Panc1 (cell line): ENCODE data around the gene CAV1.

Experiments
- POLR2AphosphoS5 ChIP-seq: IDR thresholded peaks from 2 replicates; pipeline ENCODE4 v1.6.1; 2012; ENCODE audit warnings: mild to moderate bottlenecking, low read depth, low read length, moderate library complexity
- SIN3A ChIP-seq: IDR thresholded peaks from 2 replicates; pipeline ENCODE4 v1.6.1; 2012; ENCODE audit warnings: low read depth, mild to moderate bottlenecking, low read length, moderate library complexity, borderline replicate concordance; ENCODE audit not compliant: insufficient read depth
- TCF7L2 ChIP-seq: IDR thresholded peaks from 2 replicates; pipeline ENCODE4 v1.6.1; 2011; ENCODE audit warnings: mild to moderate bottlenecking, low read depth, low read length, inconsistent platforms
- TF ChIP-seq, protein P1 (sequence below): fragments of 450-650 bp; IDR thresholded peaks from 2 replicates; pipeline ENCODE4 v1.5.1; 2017; ENCODE audit warnings: mild to moderate bottlenecking
- TF ChIP-seq, protein P2 (sequence below), 2 experiments: IDR thresholded peaks; 2 replicates each; pipeline ENCODE4 v1.6.1; 2011 to 2012; ENCODE audit warnings: low read depth in 2 of 2, control low read depth in 1 of 2, low read length in 1 of 2, mild to moderate bottlenecking in 1 of 2, moderate library complexity in 1 of 2; ENCODE audit not compliant: insufficient read depth in 1 of 2

DNA sequence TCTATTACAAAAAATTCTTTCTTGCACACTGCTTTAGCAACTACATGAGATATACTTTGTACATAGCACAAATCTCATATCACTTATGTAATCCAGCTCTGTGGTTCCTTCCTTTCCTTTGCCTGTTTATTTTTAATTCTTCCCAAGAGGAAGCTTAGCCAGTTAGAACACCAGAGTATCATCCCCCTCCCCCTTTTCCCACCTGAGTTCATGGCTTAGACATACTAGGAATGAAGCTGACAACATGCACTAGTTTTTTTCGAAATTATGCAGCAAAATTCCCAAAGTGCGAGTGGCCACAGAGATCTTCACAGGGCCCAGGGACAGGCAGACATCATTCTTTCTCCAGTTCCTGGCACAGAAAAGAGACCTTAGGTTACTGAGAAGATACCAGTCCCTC lies 17.8 kb downstream of the CAV1 start:
- TF ChIP-seq, protein P1, sequence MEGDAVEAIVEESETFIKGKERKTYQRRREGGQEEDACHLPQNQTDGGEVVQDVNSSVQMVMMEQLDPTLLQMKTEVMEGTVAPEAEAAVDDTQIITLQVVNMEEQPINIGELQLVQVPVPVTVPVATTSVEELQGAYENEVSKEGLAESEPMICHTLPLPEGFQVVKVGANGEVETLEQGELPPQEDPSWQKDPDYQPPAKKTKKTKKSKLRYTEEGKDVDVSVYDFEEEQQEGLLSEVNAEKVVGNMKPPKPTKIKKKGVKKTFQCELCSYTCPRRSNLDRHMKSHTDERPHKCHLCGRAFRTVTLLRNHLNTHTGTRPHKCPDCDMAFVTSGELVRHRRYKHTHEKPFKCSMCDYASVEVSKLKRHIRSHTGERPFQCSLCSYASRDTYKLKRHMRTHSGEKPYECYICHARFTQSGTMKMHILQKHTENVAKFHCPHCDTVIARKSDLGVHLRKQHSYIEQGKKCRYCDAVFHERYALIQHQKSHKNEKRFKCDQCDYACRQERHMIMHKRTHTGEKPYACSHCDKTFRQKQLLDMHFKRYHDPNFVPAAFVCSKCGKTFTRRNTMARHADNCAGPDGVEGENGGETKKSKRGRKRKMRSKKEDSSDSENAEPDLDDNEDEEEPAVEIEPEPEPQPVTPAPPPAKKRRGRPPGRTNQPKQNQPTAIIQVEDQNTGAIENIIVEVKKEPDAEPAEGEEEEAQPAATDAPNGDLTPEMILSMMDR = no peak
- TF ChIP-seq POLR2AphosphoS5 = no peak
- TF ChIP-seq, protein P2, sequence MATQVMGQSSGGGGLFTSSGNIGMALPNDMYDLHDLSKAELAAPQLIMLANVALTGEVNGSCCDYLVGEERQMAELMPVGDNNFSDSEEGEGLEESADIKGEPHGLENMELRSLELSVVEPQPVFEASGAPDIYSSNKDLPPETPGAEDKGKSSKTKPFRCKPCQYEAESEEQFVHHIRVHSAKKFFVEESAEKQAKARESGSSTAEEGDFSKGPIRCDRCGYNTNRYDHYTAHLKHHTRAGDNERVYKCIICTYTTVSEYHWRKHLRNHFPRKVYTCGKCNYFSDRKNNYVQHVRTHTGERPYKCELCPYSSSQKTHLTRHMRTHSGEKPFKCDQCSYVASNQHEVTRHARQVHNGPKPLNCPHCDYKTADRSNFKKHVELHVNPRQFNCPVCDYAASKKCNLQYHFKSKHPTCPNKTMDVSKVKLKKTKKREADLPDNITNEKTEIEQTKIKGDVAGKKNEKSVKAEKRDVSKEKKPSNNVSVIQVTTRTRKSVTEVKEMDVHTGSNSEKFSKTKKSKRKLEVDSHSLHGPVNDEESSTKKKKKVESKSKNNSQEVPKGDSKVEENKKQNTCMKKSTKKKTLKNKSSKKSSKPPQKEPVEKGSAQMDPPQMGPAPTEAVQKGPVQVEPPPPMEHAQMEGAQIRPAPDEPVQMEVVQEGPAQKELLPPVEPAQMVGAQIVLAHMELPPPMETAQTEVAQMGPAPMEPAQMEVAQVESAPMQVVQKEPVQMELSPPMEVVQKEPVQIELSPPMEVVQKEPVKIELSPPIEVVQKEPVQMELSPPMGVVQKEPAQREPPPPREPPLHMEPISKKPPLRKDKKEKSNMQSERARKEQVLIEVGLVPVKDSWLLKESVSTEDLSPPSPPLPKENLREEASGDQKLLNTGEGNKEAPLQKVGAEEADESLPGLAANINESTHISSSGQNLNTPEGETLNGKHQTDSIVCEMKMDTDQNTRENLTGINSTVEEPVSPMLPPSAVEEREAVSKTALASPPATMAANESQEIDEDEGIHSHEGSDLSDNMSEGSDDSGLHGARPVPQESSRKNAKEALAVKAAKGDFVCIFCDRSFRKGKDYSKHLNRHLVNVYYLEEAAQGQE (IDR thresholded peaks at IDR 0.05; ENCODE audit: insufficient read depth in 1 of 2, low read depth in 2 of 2, low read length in 1 of 2) = no peak
- TF ChIP-seq TCF7L2 = no peak
- no peak for TF ChIP-seq SIN3A
